Neural cell (in vitro differentiated cells): ENCODE results near the gene UBE2H. TPM values are rescaled to one million over a fixed set of nuclear protein-coding genes. Genes with fewer than 3 reads are reported as not detected.

Experiments used
- H2AFZ ChIP-seq: fragments of 200-600, 300-800 bp; sonication (generic), shearing (Covaris generic); 2 replicates; pipeline ENCODE4 v1.6.0; 2014; ENCODE audit warnings: low read depth, mild to moderate bottlenecking, antibody characterized with exemption, low read length, moderate library complexity
- H3F3A ChIP-seq: fragments of 200-600 bp; shearing (Covaris generic); 2 replicates; pipeline ENCODE4 v1.6.1; 2016; ENCODE audit warnings: mild to moderate bottlenecking, moderate library complexity, mixed read lengths, antibody characterized with exemption, low read length; ENCODE audit not compliant: insufficient read depth, poor library complexity, severe bottlenecking
- H3K27ac ChIP-seq: fragments of 200-600, 300-800 bp; sonication (generic), shearing (Covaris generic); 2 replicates; pipeline ENCODE4 v1.5.1; 2014; ENCODE audit warnings: mild to moderate bottlenecking, low read length, moderate library complexity
- H3K27me3 ChIP-seq: fragments of 300-800, 200-600 bp; sonication (generic), shearing (Covaris generic); 2 replicates; pipeline ENCODE4 v1.6.0; 2014; ENCODE audit warnings: mild to moderate bottlenecking, low read depth, low read length, moderate library complexity; ENCODE audit not compliant: insufficient read depth
- H3K36me3 ChIP-seq: fragments of 300-800, 200-600 bp; sonication (generic), shearing (Covaris generic); 2 replicates; pipeline ENCODE4 v1.5.1; 2014; ENCODE audit warnings: mild to moderate bottlenecking, antibody characterized with exemption, low read length, moderate library complexity; ENCODE audit not compliant: insufficient read depth
- H3K4me2 ChIP-seq: fragments of 300-800, 200-600 bp; sonication (generic), shearing (Covaris generic); 2 replicates; pipeline ENCODE4 v1.6.0; 2014; ENCODE audit warnings: mild to moderate bottlenecking, low read length
- H3K4me3 ChIP-seq: fragments of 300-800, 200-600 bp; sonication (generic), shearing (Covaris generic); 2 replicates; pipeline ENCODE4 v1.5.1; 2014; ENCODE audit warnings: mild to moderate bottlenecking, low read length, moderate library complexity
- H3K79me2 ChIP-seq: fragments of 200-600 bp; shearing (Covaris generic); replicated peaks from 2 replicates; pipeline ENCODE4 v1.6.0; 2014; ENCODE audit warnings: mild to moderate bottlenecking, low read length, moderate library complexity; ENCODE audit not compliant: insufficient read depth
- H3K9ac ChIP-seq: fragments of 300-800, 200-600 bp; sonication (generic), shearing (Covaris generic); 2 replicates; pipeline ENCODE4 v1.6.1; 2016; ENCODE audit warnings: mild to moderate bottlenecking, low read length, mixed read lengths
- H3K9me2 ChIP-seq: fragments of 200-600 bp; shearing (Covaris generic); 2 replicates; pipeline ENCODE4 v1.6.1; 2016; ENCODE audit warnings: mild to moderate bottlenecking, low read length, mixed read lengths; ENCODE audit not compliant: insufficient read depth
- H3K9me3 ChIP-seq: fragments of 200-600, 300-800 bp; sonication (generic), shearing (Covaris generic); 2 replicates; pipeline ENCODE4 v1.6.1; 2016; ENCODE audit warnings: mild to moderate bottlenecking, mixed run types, low read length, moderate library complexity, mixed read lengths
- H4K20me1 ChIP-seq: fragments of 200-600 bp; shearing (Covaris generic); 2 replicates; pipeline ENCODE4 v1.6.1; 2016; ENCODE audit warnings: mild to moderate bottlenecking, mixed run types; ENCODE audit not compliant: insufficient read depth
- CTCF ChIP-seq: fragments of 450-650 bp; IDR thresholded peaks from 2 replicates; pipeline ENCODE4 v1.5.1; 2014; ENCODE audit warnings: antibody characterized with exemption, mild to moderate bottlenecking, moderate library complexity; ENCODE audit not compliant: poor library complexity, severe bottlenecking
- EP300 ChIP-seq: fragments of 450-650 bp; conservative IDR thresholded peaks from 2 replicates; pipeline ENCODE4 v1.6.1; 2014; ENCODE audit warnings: antibody characterized with exemption, mild to moderate bottlenecking, moderate library complexity; ENCODE audit not compliant: poor library complexity, severe bottlenecking
- EZH2 ChIP-seq: fragments of 200-600, 300-800 bp; shearing (Covaris generic), sonication (generic); IDR thresholded peaks from 2 replicates; pipeline ENCODE4 v1.6.1; 2014; ENCODE audit warnings: antibody characterized with exemption, low read length, borderline replicate concordance, mild to moderate bottlenecking; ENCODE audit not compliant: insufficient read depth, poor library complexity, severe bottlenecking
- MXI1 ChIP-seq: fragments of 450-650 bp; conservative IDR thresholded peaks from 2 replicates; pipeline ENCODE4 v1.6.1; 2014; ENCODE audit warnings: antibody characterized with exemption, mild to moderate bottlenecking; ENCODE audit not compliant: poor library complexity, severe bottlenecking
- POLR2AphosphoS5 ChIP-seq: IDR thresholded peaks from 2 replicates; pipeline ENCODE4 v1.6.1; 2012
- RAD21 ChIP-seq: fragments of 450-650 bp; conservative IDR thresholded peaks from 2 replicates; pipeline ENCODE4 v1.6.1; 2014; ENCODE audit warnings: antibody characterized with exemption, mild to moderate bottlenecking, moderate library complexity
- REST ChIP-seq: IDR thresholded peaks from 2 replicates; pipeline ENCODE4 v1.6.1; 2012; ENCODE audit warnings: borderline replicate concordance
- SMC3 ChIP-seq: fragments of 450-650 bp; conservative IDR thresholded peaks from 2 replicates; pipeline ENCODE4 v1.6.1; 2014; ENCODE audit warnings: antibody characterized with exemption, mild to moderate bottlenecking, moderate library complexity; ENCODE audit not compliant: poor library complexity
- TAF1 ChIP-seq: IDR thresholded peaks from 2 replicates; pipeline ENCODE4 v1.6.1; 2012; ENCODE audit warnings: low read depth
- polyA plus RNA-seq: library from polyadenylated mRNA; depleted of rRNA; stranded (reverse); fragments of >200 nt; gene quantifications from 2 replicates; pipeline ENCODE4 v1.2.3, GENCODE V29; 2014

The UBE2H gene
- polyA plus RNA-seq, 1 donor from 2014 or later, result 96.1 TPM

GRCh38 chr7:129872054-129872453, 80.7 kb downstream of the UBE2H start:
- H3K36me3 ChIP-seq, result peaks cover under 1% of the 10 kb centered on the region
- H2AFZ ChIP-seq, result no peak overlapping the region
- H3K79me2 ChIP-seq, result peaks cover 7% of the 10 kb centered on the region
- H3K4me3 ChIP-seq, result no peak overlapping the region
- no peak overlapping the region for H3K9ac ChIP-seq
- no peak overlapping the region for H3K27ac ChIP-seq
- no peaks in the 10 kb centered on the region for H3K27me3 ChIP-seq
- no peaks in the 10 kb centered on the region for H4K20me1 ChIP-seq
- H3K4me2 ChIP-seq, result no peak overlapping the region
- H3F3A ChIP-seq, result no peaks in the 10 kb centered on the region
- H3K9me2 ChIP-seq, result no peaks in the 10 kb centered on the region
- TF ChIP-seq TAF1, result no peak
- H3K9me3 ChIP-seq, result no peaks in the 10 kb centered on the region

- no peak overlapping the region for H3K27ac ChIP-seq
- no peak overlapping the region for H3K4me3 ChIP-seq
- no peaks in the 10 kb centered on the region for H3K36me3 ChIP-seq
- no peak overlapping the region for H3K4me2 ChIP-seq
- H3K9me3 ChIP-seq, result no peaks in the 10 kb centered on the region
- no peaks in the 10 kb centered on the region for H3K27me3 ChIP-seq
- peaks cover 16% of the 10 kb centered on the region for H3K79me2 ChIP-seq
- H2AFZ ChIP-seq, result no peak overlapping the region
- no peaks in the 10 kb centered on the region for H3K9me2 ChIP-seq
- no peaks in the 10 kb centered on the region for H4K20me1 ChIP-seq
- H3F3A ChIP-seq, result no peaks in the 10 kb centered on the region
- no peak for TF ChIP-seq CTCF
- TF ChIP-seq POLR2AphosphoS5, result no peak
- no peak for TF ChIP-seq RAD21
- no peak for TF ChIP-seq MXI1
- no peak for TF ChIP-seq EZH2
- TF ChIP-seq EP300, result no peak
- TF ChIP-seq SMC3, result no peak
- H3K9ac ChIP-seq, result no peak overlapping the region
These were observed 82.1 kb downstream of the UBE2H start for GRCh38 chr7:129870668-129871067.

- H3K9me2 ChIP-seq, result no peaks in the 10 kb centered on the region
- no peak overlapping the region for H3K4me3 ChIP-seq
- no peak overlapping the region for H2AFZ ChIP-seq
- no peak overlapping the region for H3K4me2 ChIP-seq
- no peaks in the 10 kb centered on the region for H3K27me3 ChIP-seq
- H3K9ac ChIP-seq, result no peak overlapping the region
- no peak for TF ChIP-seq TAF1
- no peak for TF ChIP-seq EZH2
- TF ChIP-seq CTCF, result no peak
- no peak for TF ChIP-seq REST
- TF ChIP-seq SMC3, result no peak
- TF ChIP-seq RAD21, result no peak
- no peak for TF ChIP-seq POLR2AphosphoS5
- no peak for TF ChIP-seq EP300
- no peak for TF ChIP-seq MXI1
- peaks cover 24% of the 10 kb centered on the region for H3K79me2 ChIP-seq
- H3K9me3 ChIP-seq, result no peaks in the 10 kb centered on the region
- peaks cover 11% of the 10 kb centered on the region for H4K20me1 ChIP-seq
- H3F3A ChIP-seq, result no peaks in the 10 kb centered on the region
- no peak overlapping the region for H3K27ac ChIP-seq
- no peaks in the 10 kb centered on the region for H3K36me3 ChIP-seq
These were observed 86.5 kb downstream of the UBE2H start for GRCh38 chr7:129866251-129866650.
